Measurements from ENCODE around the gene RSPH3. TPM values are rescaled to one million over a fixed set of nuclear protein-coding genes. Genes with fewer than 3 reads are reported as not detected.

Gene RSPH3
- total RNA-seq, 4 donors from 2014 or later: 8.0 to 13.2 (median 11.2) TPM

DNA sequence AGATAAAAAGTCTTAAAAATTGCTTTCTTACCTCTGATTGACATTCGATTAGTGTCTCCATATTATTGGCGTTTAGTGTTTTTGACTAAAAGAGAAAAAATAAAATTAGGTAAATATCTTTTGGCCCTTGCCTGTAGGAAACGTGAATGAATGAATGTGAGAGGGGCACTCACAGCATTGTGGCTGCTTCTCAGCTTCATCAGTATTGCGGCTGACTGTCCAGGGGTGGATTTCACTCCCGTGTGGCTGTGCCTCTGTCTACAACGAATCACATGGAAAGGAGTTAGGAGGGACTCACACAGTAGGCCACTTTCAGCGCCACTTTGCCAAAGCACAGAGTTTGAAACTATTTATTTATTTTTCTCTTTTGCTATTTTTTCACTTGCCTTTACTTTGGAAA is 43.9 kb upstream of the RSPH3 start:
- DNase-seq: no peak
- intact Hi-C loops (cut with DNase I): no loop called here
- peak overlapping the region in 2 of 4 donors; percentile 26 to 82 for H3K27ac ChIP-seq

GRCh38 chr6:159043251-159043650 is 43.2 kb upstream of the RSPH3 start:
- TF ChIP-seq CTCF (IDR thresholded peaks at IDR 0.05): no peak
- peak in 1 of 4 donors; percentile 22 for TF ChIP-seq POLR2A (IDR thresholded peaks at IDR 0.05)
- Histone ChIP-seq H3K27me3 (peaks cover 0 to 5% (median 0%) of the 10 kb centered on the region in 4 donors), H3K36me3 (no peaks in the 10 kb centered on the region), H3K9me3 (no peaks in the 10 kb centered on the region), H3K27ac (peak overlapping the region; percentile 10 to 82 (median 42)), H3K4me3 (peak overlapping the region in 3 of 4 donors; percentile 5 to 52 (median 28)), H3K4me1 (peaks cover 5 to 46% (median 8%) of the 10 kb centered on the region in 3 donors)
- intact Hi-C loops (cut with DNase I): no loop called here
- no peak for DNase-seq
- 68 to 75% methylated on average over 6 of the region's 6 CpGs for WGBS, 2 donors

More for the DNA sequence above, 43.9 kb upstream of the RSPH3 start:
- Histone ChIP-seq H3K36me3 (no peaks in the 10 kb centered on the region), H3K9me3 (no peaks in the 10 kb centered on the region), H3K27me3 (peaks cover 0 to 5% (median 0%) of the 10 kb centered on the region in 4 donors), H3K4me3 (peak overlapping the region in 3 of 4 donors; percentile 28 to 52 (median 32)), H3K4me1 (peaks cover 4 to 39% (median 8%) of the 10 kb centered on the region in 3 donors)
- TF ChIP-seq CTCF (IDR thresholded peaks at IDR 0.05): no peak
- TF ChIP-seq POLR2A (IDR thresholded peaks at IDR 0.05): no peak
- WGBS, 2 donors: 55 to 70% methylated on average over 7 of the region's 7 CpGs

DNA sequence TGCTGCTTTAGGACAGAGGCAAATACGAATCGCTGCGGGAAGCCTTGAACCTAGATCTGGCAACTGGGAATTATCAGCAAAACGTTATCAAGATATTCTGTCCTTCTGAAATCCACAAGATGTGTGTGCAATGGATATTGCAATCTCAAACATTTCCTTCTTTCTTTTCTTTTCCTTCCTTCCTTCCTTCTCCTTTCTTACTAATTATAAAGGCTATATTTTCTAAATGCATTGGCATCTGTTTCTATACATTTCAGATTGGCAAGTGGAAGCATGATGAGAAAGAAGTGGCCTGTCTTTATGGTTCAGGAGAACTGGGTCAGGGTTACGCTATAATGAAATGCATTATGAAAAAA is 42.8 kb upstream of the RSPH3 start:
- H3K4me1 ChIP-seq: peaks cover 5 to 51% (median 8%) of the 10 kb centered on the region in 3 donors
- WGBS, 2 donors: 13 to 15% methylated on average over 5 of the region's 5 CpGs
- H3K36me3 ChIP-seq: no peaks in the 10 kb centered on the region
- peak overlapping the region in 3 of 4 donors; percentile 5 to 52 (median 28) for H3K4me3 ChIP-seq
- peaks cover 0 to 5% (median 0%) of the 10 kb centered on the region in 4 donors for H3K27me3 ChIP-seq
- intact Hi-C loops (cut with DNase I): no loop called here
- H3K9me3 ChIP-seq: no peaks in the 10 kb centered on the region
- DNase-seq: no peak
- H3K27ac ChIP-seq: peak overlapping the region; percentile 47 to 82 (median 62)
- TF ChIP-seq POLR2A (IDR thresholded peaks at IDR 0.05) (no peak), CTCF (IDR thresholded peaks at IDR 0.05) (no peak)

GRCh38 chr6:159042003-159042825 is 42.2 kb upstream of the RSPH3 start:
- H3K4me3 ChIP-seq: peak overlapping the region in 3 of 4 donors; percentile 19 to 52 (median 28)
- H3K4me1 ChIP-seq: peaks cover 5 to 51% (median 8%) of the 10 kb centered on the region in 3 donors
- H3K36me3 ChIP-seq: no peaks in the 10 kb centered on the region
- DNase-seq: no peak
- no peaks in the 10 kb centered on the region for H3K9me3 ChIP-seq
- intact Hi-C loops (cut with DNase I): no loop called here
- H3K27me3 ChIP-seq: peaks cover 0 to 5% (median 0%) of the 10 kb centered on the region in 4 donors
- peak overlapping the region; percentile 47 to 82 (median 62) for H3K27ac ChIP-seq
- WGBS, 2 donors: 45 to 49% methylated on average over 14 of the region's 14 CpGs
- TF ChIP-seq POLR2A (IDR thresholded peaks at IDR 0.05) (no peak), CTCF (IDR thresholded peaks at IDR 0.05) (peak; percentile 90 to 96 (median 92))

DNA sequence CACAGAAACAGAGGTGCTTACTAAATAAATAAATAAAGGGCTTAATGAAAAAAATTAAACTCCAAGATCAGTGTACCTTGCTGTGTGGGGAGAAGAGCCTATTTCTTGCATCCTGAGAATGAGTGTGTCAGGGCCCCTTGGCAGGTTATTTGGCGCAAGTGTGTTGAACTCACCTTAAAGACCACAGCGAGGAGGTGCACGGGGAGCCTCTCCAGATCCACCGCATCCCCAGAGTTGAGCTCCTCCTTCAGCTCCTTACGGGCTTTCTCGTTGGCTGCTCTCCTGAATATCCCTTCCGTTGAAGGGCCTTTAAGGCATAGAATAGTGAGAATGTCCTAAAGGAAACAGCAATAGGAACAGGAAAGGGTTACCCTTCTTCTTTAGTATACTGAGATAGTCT is 41.2 kb upstream of the RSPH3 start:
- peak overlapping the region in 2 of 4 donors; percentile 63 to 82 for H3K27ac ChIP-seq

More for the DNA sequence above, 41.2 kb upstream of the RSPH3 start:
- WGBS, 2 donors: 77 to 96% methylated on average over 7 of the region's 7 CpGs
- no peaks in the 10 kb centered on the region for H3K9me3 ChIP-seq
- TF ChIP-seq CTCF (IDR thresholded peaks at IDR 0.05) (no peak), POLR2A (IDR thresholded peaks at IDR 0.05) (no peak)
- H3K4me3 ChIP-seq: no peak overlapping the region
- H3K27me3 ChIP-seq: no peaks in the 10 kb centered on the region
- DNase-seq: no peak
- H3K4me1 ChIP-seq: peaks cover 5 to 51% (median 8%) of the 10 kb centered on the region in 3 donors
- peaks cover 0 to 2% (median 0%) of the 10 kb centered on the region in 3 donors for H3K36me3 ChIP-seq
- intact Hi-C loops (cut with DNase I): no loop called here
